GM23248 (cell line): ENCODE measurements around the gene EIF4E3.

ENCODE experiments used
- EZH2 ChIP-seq: fragments of 200-600 bp; sonication (generic); IDR thresholded peaks from 2 replicates; pipeline ENCODE4 v1.6.1; 2018; ENCODE audit warnings: antibody characterized with exemption, mild to moderate bottlenecking; ENCODE audit not compliant: insufficient read depth, poor library complexity, severe bottlenecking
- EZH2phosphoT487 ChIP-seq: fragments of 200-600 bp; sonication (generic); IDR thresholded peaks from 2 replicates; pipeline ENCODE4 v1.6.1; 2018; ENCODE audit warnings: antibody characterized with exemption, moderate library complexity, mild to moderate bottlenecking, low read depth; ENCODE audit not compliant: insufficient read depth

DNA sequence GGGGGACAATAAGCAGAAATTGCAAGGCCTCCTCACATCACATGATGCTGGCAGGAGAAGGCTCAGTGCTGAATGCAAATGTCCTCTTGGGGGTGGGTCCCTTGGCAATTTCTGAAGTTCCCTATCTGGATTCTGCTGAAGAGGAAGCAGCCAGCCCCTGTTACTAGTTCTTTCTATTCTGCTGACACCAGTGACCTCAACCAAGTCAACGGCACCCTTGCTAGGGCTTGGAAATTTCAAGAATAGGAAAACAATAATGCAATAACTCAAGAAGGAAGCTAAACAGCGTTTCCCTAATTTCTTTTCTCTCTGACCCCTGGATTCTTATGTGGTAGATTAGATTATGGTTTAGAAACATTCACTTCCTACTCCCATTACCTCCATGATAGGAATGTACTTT lies 95.5 kb downstream of the EIF4E3 start:
- TF ChIP-seq EZH2: no peak
- no peak for TF ChIP-seq EZH2phosphoT487
